ENCODE results near the gene PNMA1.
"Not testable (repeated sequence)": the region's sequence is repeated elsewhere in the genome, so short reads cannot be mapped to it uniquely, and the experiment has no call there.

PNMA1 gene

GRCh38 chr14:73715707-73716106 lies 1.5 kb upstream of the PNMA1 start:
- DNase-seq (ENCODE audit: low spot score): no peak

GRCh38 chr14:73714656-73715081 lies 485 bp upstream of the PNMA1 start:
- DNase-seq (ENCODE audit: low spot score): no peak

GRCh38 chr14:73713206-73713802 lies 880 bp downstream of the PNMA1 start:
- DNase-seq (ENCODE audit: low spot score): no peak

GRCh38 chr14:73712540-73713180 lies 1.5 kb downstream of the PNMA1 start:
- DNase-seq (ENCODE audit: low spot score): no peak

- DNase-seq (ENCODE audit: low spot score): no peak
Measured at GRCh38 chr14:73712071-73712506, 2.1 kb downstream of the PNMA1 start.

- no peak for DNase-seq (ENCODE audit: low spot score)
Measured at GRCh38 chr14:73710737-73711136, 3.4 kb downstream of the PNMA1 start.

- no peak for DNase-seq (ENCODE audit: low spot score)
Measured at GRCh38 chr14:73709904-73710469, 4.2 kb downstream of the PNMA1 start.

- not testable (repeated sequence) for DNase-seq (ENCODE audit: low spot score)
Measured at GRCh38 chr14:73708076-73708475, 6.1 kb downstream of the PNMA1 start.

- DNase-seq (ENCODE audit: low spot score): no peak
Measured at GRCh38 chr14:73700325-73700724, 13.9 kb downstream of the PNMA1 start.

GRCh38 chr14:73696466-73697400 lies 17.5 kb downstream of the PNMA1 start:
- DNase-seq (ENCODE audit: low spot score): peak; percentile 50

GRCh38 chr14:73695997-73696396 lies 18.2 kb downstream of the PNMA1 start:
- no peak for DNase-seq (ENCODE audit: low spot score)

GRCh38 chr14:73695082-73695481 lies 19.1 kb downstream of the PNMA1 start:
- DNase-seq (ENCODE audit: low spot score): no peak

- DNase-seq (ENCODE audit: low spot score): no peak
Measured at GRCh38 chr14:73694083-73694482, 20.1 kb downstream of the PNMA1 start.

- no peak for DNase-seq (ENCODE audit: low spot score)
Measured at GRCh38 chr14:73686901-73687300, 27.3 kb downstream of the PNMA1 start.

GRCh38 chr14:73685328-73685727 lies 28.9 kb downstream of the PNMA1 start:
- DNase-seq (ENCODE audit: low spot score): no peak

GRCh38 chr14:73684627-73685026 lies 29.6 kb downstream of the PNMA1 start:
- no peak for DNase-seq (ENCODE audit: low spot score)

- DNase-seq (ENCODE audit: low spot score): no peak
Measured at GRCh38 chr14:73680821-73681220, 33.4 kb downstream of the PNMA1 start.

GRCh38 chr14:73678698-73679097 lies 35.5 kb downstream of the PNMA1 start:
- no peak for DNase-seq (ENCODE audit: low spot score)

- DNase-seq (ENCODE audit: low spot score): no peak
Measured at GRCh38 chr14:73674986-73675385, 39.2 kb downstream of the PNMA1 start.

GRCh38 chr14:73667854-73668253 lies 46.3 kb downstream of the PNMA1 start:
- DNase-seq (ENCODE audit: low spot score): no peak

GRCh38 chr14:73666583-73666982 lies 47.6 kb downstream of the PNMA1 start:
- DNase-seq (ENCODE audit: low spot score): no peak

- DNase-seq (ENCODE audit: low spot score): no peak
Measured at GRCh38 chr14:73665130-73665529, 49.1 kb downstream of the PNMA1 start.

All from AG08396 (cell line).